GM19324 (cell line): Measurements from ENCODE around the gene ADGRB3.
A peak's percentile ranks its signal among the peaks of the same experiment; 100 is the strongest.
"Not testable (repeated sequence)": the region's sequence is repeated elsewhere in the genome, so short reads cannot be mapped to it uniquely, and the experiment has no call there.

Source experiments
- ATAC-seq: cut with Tn5 transposase; IDR thresholded peaks from one replicate; pipeline ENCODE4 v1.9.1; 2021; ENCODE audit warnings: mild to moderate bottlenecking, moderate library complexity; ENCODE audit not compliant: unreplicated experiment, low FRiP score

The ADGRB3 gene

GRCh38 chr6:68901044-68901443 is 266.0 kb downstream of the ADGRB3 start:
- ATAC-seq, result no peak

GRCh38 chr6:68911334-68911733 is 276.3 kb downstream of the ADGRB3 start:
- ATAC-seq, result no peak

DNA sequence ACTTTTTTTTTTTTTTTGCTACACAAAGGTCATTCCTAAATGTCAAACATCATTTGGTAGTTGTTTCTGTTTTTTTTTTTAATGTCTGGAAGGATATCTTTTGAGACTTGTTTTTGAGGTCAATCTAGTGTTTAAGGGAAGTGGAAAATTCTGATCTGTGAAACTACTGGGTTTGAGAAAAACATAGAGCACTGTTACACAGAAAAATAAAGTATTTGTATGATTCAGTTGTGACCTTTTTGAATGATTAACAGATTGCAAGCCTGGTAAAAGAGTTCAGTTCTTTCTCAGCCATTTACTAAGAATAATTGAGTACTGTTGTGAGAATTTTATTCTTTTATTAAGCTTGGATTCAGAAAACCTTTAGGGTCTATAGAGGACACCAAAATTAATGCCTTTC is 276.7 kb downstream of the ADGRB3 start:
- ATAC-seq, result no peak

- ATAC-seq, result not testable (repeated sequence)
Observed at GRCh38 chr6:68912805-68913204, 277.7 kb downstream of the ADGRB3 start.

DNA sequence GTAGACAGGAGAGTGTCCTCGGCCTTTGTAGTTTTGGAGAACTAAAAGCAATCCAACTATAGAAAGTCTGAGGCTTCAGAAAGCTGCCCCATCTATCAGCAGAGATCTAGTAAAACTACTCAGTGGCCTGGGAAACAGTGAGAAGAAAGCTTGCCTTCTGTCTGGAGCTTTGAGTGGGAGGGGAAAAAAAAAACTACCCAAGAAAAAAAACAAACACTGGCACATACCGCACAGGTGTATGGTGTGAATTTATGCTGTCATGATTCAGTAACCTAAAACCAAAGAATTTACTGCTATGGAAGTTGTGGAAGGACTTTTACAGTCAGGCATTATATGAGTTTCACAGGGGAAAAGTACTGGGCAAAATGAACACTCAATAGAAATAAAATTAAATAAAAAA is 280.5 kb downstream of the ADGRB3 start:
- no peak for ATAC-seq

DNA sequence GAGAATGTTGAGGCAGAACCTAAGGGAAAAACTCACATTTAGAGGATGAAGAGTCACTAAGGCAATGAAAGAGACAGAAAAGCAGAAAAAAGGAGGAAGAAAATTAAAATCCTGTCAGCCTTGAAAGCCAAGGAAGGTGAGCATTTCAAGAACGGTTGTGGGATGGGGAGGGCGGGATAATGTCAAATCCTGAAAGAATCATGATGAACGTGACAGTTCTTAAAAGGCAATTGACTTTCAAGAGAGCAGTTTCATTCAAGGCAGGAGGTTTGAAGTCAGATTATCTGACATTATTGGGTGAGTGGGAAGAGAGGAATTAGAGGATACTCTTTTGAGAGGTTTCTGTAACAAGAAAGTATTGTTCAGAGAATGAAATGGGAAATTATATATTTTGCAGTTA is 284.5 kb downstream of the ADGRB3 start:
- ATAC-seq, result no peak

DNA sequence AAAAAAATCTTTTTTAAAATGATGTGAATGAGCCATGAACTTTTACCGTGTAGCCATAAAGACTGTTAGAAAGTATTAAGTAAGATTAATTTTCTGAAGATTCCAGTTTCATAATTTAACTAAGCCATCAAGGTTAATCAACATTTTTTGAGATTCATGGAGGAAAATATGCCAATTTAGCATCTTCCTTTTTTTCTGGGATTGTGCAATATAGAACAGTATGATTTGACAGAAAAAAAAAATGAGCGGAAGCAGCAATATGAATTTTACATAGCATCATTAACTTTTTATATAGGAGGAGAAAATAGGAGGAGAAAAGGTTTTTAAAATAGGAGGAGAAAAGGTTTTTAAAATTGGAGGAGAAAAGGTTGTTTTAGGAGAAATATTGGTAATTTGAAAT is 306.3 kb downstream of the ADGRB3 start:
- no peak for ATAC-seq

- no peak for ATAC-seq
Observed at GRCh38 chr6:68947721-68948120, 312.6 kb downstream of the ADGRB3 start.

- no peak for ATAC-seq
Observed at GRCh38 chr6:68951270-68951669, 316.2 kb downstream of the ADGRB3 start.

DNA sequence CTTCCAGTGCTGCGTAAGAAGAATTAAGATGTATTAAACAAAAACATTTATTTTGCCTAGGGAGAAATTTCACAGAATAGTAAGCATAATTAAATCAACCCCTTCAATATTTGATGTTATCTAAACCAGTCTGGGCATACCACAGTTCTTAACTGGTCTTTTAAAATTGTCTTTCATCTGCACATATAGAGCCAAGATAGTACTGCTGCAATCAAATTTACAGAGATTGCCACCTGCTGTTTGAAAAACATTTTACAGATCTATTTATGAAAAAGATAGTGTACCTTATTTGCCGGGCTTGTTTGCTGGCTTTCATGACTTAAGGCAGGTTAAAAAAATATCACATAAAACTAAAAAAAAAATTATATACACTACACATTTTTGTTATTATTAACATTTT is 323.2 kb downstream of the ADGRB3 start:
- no peak for ATAC-seq

- peak; percentile 82 for ATAC-seq
Observed at GRCh38 chr6:68967549-68968300, 332.6 kb downstream of the ADGRB3 start.

GRCh38 chr6:68968301-68968649 is 333.2 kb downstream of the ADGRB3 start:
- ATAC-seq, result no peak

GRCh38 chr6:68973066-68973465 is 338.0 kb downstream of the ADGRB3 start:
- ATAC-seq, result no peak

GRCh38 chr6:68975064-68975463 is 340.0 kb downstream of the ADGRB3 start:
- no peak for ATAC-seq

- ATAC-seq, result no peak
Observed at GRCh38 chr6:68975816-68976215, 340.7 kb downstream of the ADGRB3 start.

DNA sequence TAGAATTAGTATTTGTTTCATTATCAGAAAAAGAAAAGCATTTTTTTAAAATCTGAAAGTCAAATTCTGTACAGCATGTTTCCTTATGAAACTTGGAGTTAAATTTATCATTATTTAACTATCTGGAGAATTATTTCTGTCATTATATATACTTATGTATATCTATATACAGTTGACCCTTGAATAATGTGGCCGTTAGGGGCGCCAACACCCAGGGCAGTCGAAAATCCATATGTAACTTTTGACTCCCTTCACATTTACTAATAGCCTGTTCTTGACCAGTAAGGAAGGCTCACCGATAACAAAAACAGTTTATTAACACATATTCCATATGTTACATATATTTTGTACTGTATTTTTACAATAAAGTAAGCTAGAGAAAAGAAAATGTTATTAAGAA is 341.2 kb downstream of the ADGRB3 start:
- ATAC-seq, result no peak

DNA sequence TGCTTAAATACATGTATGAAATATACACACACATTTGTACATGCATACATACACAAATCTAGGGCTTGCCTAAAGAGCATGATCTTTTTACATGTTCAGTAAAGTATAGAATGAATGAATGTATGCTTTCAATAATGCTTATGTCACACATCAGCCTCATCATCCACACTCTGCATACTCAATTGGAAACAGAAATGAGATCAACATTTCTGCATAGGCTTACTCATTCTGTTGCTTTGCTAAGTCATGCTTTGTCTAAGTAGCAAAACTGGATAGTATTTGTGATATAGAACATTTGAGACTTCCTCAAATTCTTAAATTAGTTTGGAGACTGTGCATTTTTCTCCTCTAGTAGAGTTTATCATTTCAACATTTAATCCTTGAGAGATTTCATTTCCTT is 343.3 kb downstream of the ADGRB3 start:
- no peak for ATAC-seq

- ATAC-seq, result not testable (repeated sequence)
Observed at GRCh38 chr6:68981668-68982067, 346.6 kb downstream of the ADGRB3 start.

DNA sequence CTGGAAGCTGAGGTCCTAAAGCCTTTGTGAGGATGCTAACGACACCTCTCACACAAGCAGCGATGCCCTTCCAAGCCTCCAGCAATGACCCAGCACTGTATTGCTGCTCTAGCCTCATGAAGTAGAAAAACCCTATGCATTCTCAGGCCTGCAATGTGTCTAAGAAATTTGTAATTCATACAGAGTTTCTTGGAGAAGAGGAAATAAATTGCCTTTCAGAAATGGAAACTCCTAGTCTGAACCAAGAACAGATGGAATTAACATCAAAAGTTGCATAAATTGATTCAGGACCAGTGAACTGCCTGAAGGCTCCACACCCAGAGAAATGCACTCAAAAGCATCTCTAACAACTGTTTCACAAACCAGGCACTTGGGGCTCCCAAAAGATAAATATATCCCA is 353.6 kb downstream of the ADGRB3 start:
- no peak for ATAC-seq

GRCh38 chr6:68990317-68990716 is 355.2 kb downstream of the ADGRB3 start:
- ATAC-seq, result no peak

DNA sequence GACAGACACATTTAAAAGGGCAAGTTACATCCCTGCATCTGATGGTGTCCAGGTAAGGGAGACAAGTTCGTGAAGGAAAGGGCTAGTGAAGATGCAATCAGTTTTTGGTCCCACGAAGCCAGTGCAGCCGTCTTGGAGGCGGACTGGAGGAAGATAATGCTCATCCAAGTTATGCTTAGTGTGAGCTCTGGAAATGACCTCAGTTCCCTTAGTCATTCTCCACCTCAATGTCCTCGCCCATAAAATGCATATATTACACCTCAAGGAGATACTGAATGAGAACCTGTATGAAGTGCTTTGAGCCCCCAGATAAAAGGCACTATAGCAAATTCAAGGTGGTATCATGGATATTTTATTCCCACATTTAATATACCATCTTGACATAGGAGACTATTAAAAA is 358.8 kb downstream of the ADGRB3 start:
- no peak for ATAC-seq

GRCh38 chr6:68994521-68994920 is 359.4 kb downstream of the ADGRB3 start:
- ATAC-seq, result no peak

DNA sequence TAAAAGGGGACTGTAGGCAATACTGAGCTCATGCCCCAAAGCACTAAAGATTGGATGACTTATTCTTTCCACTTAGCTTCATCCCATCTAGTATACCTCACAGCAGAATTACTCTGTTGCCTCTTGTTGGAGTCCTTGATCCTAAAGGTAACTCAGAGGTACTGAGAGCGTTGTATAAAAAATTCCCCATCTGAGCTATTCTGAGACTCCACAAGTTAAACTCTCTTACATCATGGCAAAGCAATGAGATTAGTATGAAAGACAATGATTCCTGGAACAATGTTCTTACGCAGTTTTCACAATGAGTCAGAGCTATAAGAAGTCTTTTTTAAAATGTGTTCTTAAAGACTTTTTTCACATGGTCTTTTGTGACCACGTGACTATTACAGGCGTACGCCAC is 370.1 kb downstream of the ADGRB3 start:
- no peak for ATAC-seq
